Nasal cavity respiratory epithelium epithelial cell of viscerocranial mucosa (primary cell): ENCODE results near the gene TPD52L1. TPM values are rescaled to one million over a fixed set of nuclear protein-coding genes. Genes with fewer than 3 reads are reported as not detected.

ENCODE experiments used
- total RNA-seq: library from RNA; depleted of rRNA; stranded (reverse); fragments of >200 nt; gene quantifications from 2 replicates; pipeline ENCODE4 v1.2.3, GENCODE V29; 2014

Gene TPD52L1
- total RNA-seq = 229 and 324 TPM in 2 replicates

DNA sequence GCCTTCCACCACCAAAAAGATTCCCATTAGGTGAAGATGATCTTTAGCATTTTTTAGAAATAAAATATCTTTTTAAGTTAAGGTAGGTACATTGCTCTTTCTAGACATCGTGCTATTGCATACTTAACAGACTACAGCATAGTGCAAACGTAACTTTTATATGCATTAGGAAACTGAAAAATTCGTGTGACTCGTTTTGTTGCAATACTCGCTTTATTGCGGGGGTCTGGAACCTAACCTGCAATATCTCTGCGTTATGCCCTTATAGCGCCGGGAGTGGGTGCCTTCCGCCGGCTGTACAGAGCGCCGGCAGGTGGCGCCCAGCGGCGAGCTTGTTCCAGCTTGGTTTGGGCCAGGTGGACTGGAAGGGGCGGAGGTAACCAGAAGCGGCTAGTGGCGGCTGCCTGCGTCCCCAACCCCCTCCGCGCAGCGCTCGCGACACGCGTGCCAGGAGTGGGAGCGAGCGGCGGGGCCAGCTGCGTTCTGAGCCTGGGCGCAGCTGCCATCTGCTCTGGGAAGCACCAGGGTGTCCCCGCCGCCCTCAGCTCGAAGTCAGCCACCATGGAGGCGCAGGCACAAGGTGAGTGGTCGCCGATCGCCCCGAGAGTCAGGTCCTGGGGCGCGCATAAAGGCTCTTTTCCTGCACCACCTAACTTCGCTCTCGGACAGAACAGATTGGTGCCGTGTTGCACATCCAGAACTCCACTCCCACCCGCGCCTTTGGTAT is at the start of gene TPD52L1:
Gene TPD52L1, plus strand, starts transcription at position 383 of the 727 bp plus-strand sequence. Its CDS starts 179 bp downstream, at position 562.

DNA sequence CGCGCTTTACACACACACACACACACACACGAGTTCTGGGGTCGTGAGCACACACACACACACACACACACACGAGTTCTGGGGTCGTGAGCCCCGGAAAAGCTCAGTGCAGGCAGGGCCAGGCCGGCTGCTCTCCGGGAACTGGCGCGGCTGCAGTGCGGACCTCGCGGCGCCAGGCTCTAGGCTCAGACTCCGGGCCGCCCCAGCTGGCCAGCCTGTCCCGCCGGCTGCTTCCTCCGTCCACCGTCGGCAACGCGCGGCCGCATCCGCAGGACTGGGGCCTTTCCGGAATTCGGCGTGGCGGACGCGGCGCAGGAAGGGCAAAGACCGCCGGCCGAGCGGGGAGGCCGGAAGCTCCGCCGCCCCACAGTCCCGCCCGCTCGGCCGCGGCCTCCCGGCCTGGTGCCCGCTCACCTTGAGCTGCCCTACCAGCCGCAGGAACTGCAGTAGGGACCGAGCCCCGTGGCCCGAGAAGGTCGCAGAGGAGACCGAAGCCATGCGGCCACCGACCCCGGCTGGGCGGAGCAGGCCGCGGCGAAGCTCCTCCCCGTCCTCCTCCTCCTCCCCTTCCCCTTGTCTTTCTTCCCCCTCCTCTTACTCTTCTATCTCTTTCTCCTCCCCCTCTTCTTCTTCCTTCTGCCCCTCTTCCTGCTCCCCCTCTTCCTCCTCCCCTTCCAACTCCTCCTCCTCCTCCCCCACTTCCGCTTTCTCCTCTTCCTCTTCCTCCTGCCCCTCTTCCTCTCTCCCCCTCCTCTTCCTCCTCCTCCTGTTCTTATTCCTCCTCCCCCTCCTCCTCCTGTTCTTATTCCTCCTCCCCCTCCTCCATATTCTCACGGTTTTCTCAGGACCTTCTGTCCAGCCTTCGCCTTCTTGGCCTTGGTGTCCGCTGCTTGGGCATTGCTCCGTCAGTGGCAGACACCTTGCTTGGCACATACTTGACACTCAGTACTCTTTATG is 148.1 kb downstream of the TPD52L1 start, which contains the start of gene HDDC2:
Gene HDDC2, minus strand, starts transcription at position 533 of the 957 bp plus-strand sequence. Its CDS starts 35 bp downstream, at position 498.

Other genes with a start within 250 kb of the TPD52L1 start
- gene RNF217, start 191.3 kb upstream of the TPD52L1 start, total RNA-seq = 16.7 and 52.5 TPM in 2 replicates
- 59.3 and 81.3 TPM in 2 replicates for gene HDDC2, start 148.2 kb downstream of the TPD52L1 start, total RNA-seq